Measurements from ENCODE around the gene DNAH10. TPM values are rescaled to one million over a fixed set of nuclear protein-coding genes. Genes with fewer than 3 reads are reported as not detected.

The DNAH10 gene
- total RNA-seq, 2 donors from 2014 or later: 0.09 to 0.64 TPM

GRCh38 chr12:123807002-123807401, 44.9 kb downstream of the DNAH10 start:
- Mint-ChIP-seq H3K27me3 (ENCODE audit: insufficient read depth) (peaks cover 22% of the 10 kb centered on the region), H3K36me3 (ENCODE audit: low read depth) (no peaks in the 10 kb centered on the region), H3K4me3 (no peak overlapping the region), H3K27ac (no peak overlapping the region), H3K9me3 (no peaks in the 10 kb centered on the region), H3K4me1 (no peaks in the 10 kb centered on the region)
- Histone ChIP-seq H3K27ac (ENCODE audit: low read depth, low read length) (no peak overlapping the region), H3K9ac (ENCODE audit: extremely low read depth, low read length, poor library complexity, severe bottlenecking) (no peak overlapping the region), H3K36me3 (ENCODE audit: control insufficient read depth, insufficient read depth, low read length) (no peaks in the 10 kb centered on the region), H3K27me3 (ENCODE audit: control insufficient read depth, insufficient read depth, low read length, poor library complexity, severe bottlenecking) (no peaks in the 10 kb centered on the region), H3K4me1 (ENCODE audit: control insufficient read depth, insufficient read depth, low read length) (no peaks in the 10 kb centered on the region), H3K9me3 (ENCODE audit: control insufficient read depth, low read length) (no peaks in the 10 kb centered on the region), H3K4me3 (ENCODE audit: low read length) (no peak overlapping the region)
- TF ChIP-seq CTCF (conservative IDR thresholded peaks at IDR 0.05): no peak
- no peak for DNase-seq
- 70 to 71% methylated on average over 4 of the region's 4 CpGs for WGBS, 2 experiments (ENCODE audit: insufficient coverage in 1 of 2, insufficient read length in 1 of 2)

GRCh38 chr12:123807670-123808069, 45.6 kb downstream of the DNAH10 start:
- Mint-ChIP-seq H3K4me1 (no peaks in the 10 kb centered on the region), H3K4me3 (no peak overlapping the region), H3K9me3 (no peaks in the 10 kb centered on the region), H3K27me3 (ENCODE audit: insufficient read depth) (peaks cover 24% of the 10 kb centered on the region), H3K36me3 (ENCODE audit: low read depth) (no peaks in the 10 kb centered on the region), H3K27ac (no peak overlapping the region)
- Histone ChIP-seq H3K27ac (ENCODE audit: low read depth, low read length) (peak overlapping the region; percentile 32), H3K4me3 (ENCODE audit: low read length) (no peak overlapping the region), H3K4me1 (ENCODE audit: control insufficient read depth, insufficient read depth, low read length) (no peaks in the 10 kb centered on the region), H3K9ac (ENCODE audit: extremely low read depth, low read length, poor library complexity, severe bottlenecking) (no peak overlapping the region), H3K9me3 (ENCODE audit: control insufficient read depth, low read length) (no peaks in the 10 kb centered on the region), H3K27me3 (ENCODE audit: control insufficient read depth, insufficient read depth, low read length, poor library complexity, severe bottlenecking) (no peaks in the 10 kb centered on the region), H3K36me3 (ENCODE audit: control insufficient read depth, insufficient read depth, low read length) (no peaks in the 10 kb centered on the region)
- no peak for DNase-seq
- WGBS, 2 experiments (ENCODE audit: insufficient coverage in 1 of 2, insufficient read length in 1 of 2): 50 to 59% methylated on average over 1 of the region's 2 CpGs
- TF ChIP-seq CTCF (conservative IDR thresholded peaks at IDR 0.05): no peak

- H3K4me3 Mint-ChIP-seq: no peak overlapping the region
- peak; percentile 72 for TF ChIP-seq CTCF (conservative IDR thresholded peaks at IDR 0.05)
Measured at GRCh38 chr12:123808167-123808566, 46.1 kb downstream of the DNAH10 start.

More at GRCh38 chr12:123808167-123808566, 46.1 kb downstream of the DNAH10 start:
- Mint-ChIP-seq H3K4me1 (no peaks in the 10 kb centered on the region), H3K27ac (no peak overlapping the region), H3K9me3 (no peaks in the 10 kb centered on the region), H3K36me3 (ENCODE audit: low read depth) (no peaks in the 10 kb centered on the region), H3K27me3 (ENCODE audit: insufficient read depth) (peaks cover 25% of the 10 kb centered on the region)
- no peaks in the 10 kb centered on the region for H3K4me1 ChIP-seq (ENCODE audit: control insufficient read depth, insufficient read depth, low read length)
- 0 to 77% methylated on average over 1 to 4 of the region's 4 CpGs for WGBS, 2 experiments (ENCODE audit: insufficient coverage in 1 of 2, insufficient read length in 1 of 2)
- no peaks in the 10 kb centered on the region for H3K36me3 ChIP-seq (ENCODE audit: control insufficient read depth, insufficient read depth, low read length)
- no peaks in the 10 kb centered on the region for H3K27me3 ChIP-seq (ENCODE audit: control insufficient read depth, insufficient read depth, low read length, poor library complexity, severe bottlenecking)
- DNase-seq: peak; percentile 86
- no peak overlapping the region for H3K27ac ChIP-seq (ENCODE audit: low read depth, low read length)
- no peak overlapping the region for H3K9ac ChIP-seq (ENCODE audit: extremely low read depth, low read length, poor library complexity, severe bottlenecking)
- H3K9me3 ChIP-seq (ENCODE audit: control insufficient read depth, low read length): no peaks in the 10 kb centered on the region
- no peak overlapping the region for H3K4me3 ChIP-seq (ENCODE audit: low read length)
